Midbrain (tissue), 1 donor: ENCODE measurements around the gene NXF2B.
"Not testable (repeated sequence)": the region's sequence is repeated elsewhere in the genome, so short reads cannot be mapped to it uniquely, and the experiment has no call there.

Source experiments
- DNase-seq: peaks from one replicate; lab custom pipeline; 2025; lab: John Stamatoyannopoulos, UW

Gene NXF2B, protein sequence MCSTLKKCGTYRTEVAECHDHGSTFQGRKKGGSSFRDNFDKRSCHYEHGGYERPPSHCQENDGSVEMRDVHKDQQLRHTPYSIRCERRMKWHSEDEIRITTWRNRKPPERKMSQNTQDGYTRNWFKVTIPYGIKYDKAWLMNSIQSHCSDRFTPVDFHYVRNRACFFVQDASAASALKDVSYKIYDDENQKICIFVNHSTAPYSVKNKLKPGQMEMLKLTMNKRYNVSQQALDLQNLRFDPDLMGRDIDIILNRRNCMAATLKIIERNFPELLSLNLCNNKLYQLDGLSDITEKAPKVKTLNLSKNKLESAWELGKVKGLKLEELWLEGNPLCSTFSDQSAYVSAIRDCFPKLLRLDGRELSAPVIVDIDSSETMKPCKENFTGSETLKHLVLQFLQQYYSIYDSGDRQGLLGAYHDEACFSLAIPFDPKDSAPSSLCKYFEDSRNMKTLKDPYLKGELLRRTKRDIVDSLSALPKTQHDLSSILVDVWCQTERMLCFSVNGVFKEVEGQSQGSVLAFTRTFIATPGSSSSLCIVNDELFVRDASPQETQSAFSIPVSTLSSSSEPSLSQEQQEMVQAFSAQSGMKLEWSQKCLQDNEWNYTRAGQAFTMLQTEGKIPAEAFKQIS

DNA sequence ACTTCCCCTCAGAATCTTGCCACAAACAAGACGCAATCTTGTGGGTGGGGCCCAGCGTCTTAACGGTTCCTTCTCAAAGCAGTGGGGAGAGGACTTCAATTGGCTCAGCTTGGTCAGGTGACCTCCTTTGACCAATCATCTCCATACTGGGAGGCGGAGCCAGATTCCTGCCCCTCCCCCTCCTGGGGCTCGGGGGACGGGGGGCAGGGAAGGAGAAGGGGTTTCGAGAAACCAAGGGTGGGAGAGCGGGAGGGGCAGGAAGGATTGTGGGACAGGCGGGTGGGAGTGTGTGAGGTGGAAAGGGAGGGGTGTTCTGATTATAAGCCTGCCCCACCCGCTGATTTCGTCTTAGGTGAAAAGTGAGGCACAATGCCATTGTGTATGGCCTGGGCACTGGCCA lies at the start of gene NXF2B:
NXF2B (minus strand) TSS at position 101 of the 400 bp plus-strand sequence. CDS start 59,972 bp downstream, outside the sequence.
- DNase-seq = not testable (repeated sequence)

DNA sequence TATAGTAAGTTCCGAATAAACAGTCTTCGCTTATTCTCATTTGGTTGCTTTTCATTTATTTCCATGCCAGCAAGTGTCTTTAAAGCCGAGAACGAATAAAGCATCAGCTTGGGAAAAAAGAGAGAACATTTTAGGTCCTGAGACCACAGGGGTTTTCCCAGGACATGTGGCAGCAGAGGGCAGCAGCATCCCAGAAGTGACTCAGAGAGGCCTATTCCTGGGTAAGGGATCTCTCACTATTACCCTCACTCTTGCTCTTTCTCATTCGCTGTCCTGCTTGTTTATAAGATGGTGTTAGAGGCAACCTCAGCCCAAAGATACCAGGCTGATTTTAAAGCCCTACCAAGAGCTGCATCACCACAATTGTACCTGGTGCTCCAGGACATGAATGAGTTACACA lies 39.0 kb upstream of the NXF2B start:
- not testable (repeated sequence) for DNase-seq

DNA sequence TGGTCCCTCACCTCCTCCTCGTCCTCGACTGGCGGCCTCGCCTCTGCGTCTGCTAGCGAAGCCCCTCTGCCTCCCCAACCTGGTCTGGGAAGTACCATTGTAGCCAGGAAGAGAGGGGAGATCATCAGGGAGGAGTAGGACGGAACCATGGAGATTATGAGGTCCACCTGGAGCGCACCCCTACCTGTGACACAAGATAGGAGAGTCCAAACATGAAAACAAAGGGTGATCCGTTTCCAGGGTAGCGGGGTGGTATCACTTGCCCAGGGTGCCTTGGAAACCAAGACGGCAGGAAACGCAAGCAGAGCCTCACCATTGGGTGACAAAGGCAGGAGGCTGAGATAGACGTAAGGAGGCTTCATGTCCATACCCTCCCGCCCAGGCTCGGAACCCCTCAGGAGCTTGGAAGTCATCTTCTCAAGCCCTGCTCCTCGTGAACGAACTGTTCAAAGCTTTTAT lies 32.0 kb upstream of the NXF2B start, which contains the start of gene TCP11X2:
TCP11X2 (minus strand) TSS at position 51 of the 459 bp plus-strand sequence.
- DNase-seq = not testable (repeated sequence)

DNA sequence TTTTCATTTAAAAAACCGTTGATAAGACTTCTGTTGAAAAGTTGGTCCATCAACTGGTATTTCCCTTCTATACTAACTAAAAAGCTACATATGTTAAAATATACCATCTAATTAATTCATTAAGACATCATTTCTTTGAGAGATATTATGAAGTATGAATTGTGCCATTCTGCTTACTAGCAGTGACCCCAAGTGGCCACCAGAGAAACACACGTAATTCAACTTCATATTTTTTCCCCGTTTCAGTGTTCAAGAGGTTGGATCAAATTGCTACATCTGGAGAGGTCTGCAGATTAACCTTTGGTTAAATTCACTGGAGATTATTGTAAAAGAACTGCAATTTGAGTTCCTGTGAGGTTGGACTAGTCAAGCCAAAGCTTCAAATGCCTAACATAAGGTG lies 30.4 kb upstream of the NXF2B start:
- not testable (repeated sequence) for DNase-seq

DNA sequence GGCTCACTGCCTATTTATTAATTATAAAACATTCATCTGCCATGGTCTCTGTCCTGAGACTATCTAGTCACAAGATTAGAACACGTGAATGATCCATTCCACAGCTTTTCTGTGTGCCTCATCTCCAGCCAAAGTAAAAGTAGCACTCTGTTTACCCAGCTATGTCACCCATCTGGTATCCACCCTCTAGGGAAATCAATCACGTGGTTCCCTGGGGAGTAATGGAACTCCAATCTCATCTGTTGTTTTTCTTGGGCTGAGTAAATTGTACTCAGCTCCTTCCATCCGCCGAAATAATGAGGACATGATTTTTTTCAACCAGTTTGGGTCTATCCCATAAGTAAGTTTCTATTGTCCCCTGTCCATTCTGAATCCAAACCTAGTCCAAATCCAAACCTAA lies 18.8 kb upstream of the NXF2B start:
- not testable (repeated sequence) for DNase-seq

DNA sequence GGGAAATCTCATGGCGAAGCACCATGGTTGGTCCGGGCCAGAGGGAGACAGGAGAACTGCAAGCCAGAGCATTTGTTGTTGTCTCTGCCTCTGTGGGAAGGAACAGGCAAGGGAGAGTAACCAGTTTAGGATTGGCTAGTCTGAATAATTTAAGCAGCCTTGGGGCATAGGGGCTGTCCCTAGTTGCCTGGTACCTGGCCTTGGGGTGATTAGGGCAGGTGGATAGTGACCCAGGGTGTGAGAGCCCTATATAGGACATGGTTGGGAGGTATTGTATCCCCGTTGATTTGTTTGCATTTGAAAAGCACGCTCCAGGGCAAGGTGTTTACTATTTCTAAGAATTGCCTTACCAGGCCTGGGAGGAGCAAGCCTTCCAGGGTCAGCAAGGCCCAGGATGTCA lies 25.3 kb downstream of the NXF2B start:
- DNase-seq = not testable (repeated sequence)

DNA sequence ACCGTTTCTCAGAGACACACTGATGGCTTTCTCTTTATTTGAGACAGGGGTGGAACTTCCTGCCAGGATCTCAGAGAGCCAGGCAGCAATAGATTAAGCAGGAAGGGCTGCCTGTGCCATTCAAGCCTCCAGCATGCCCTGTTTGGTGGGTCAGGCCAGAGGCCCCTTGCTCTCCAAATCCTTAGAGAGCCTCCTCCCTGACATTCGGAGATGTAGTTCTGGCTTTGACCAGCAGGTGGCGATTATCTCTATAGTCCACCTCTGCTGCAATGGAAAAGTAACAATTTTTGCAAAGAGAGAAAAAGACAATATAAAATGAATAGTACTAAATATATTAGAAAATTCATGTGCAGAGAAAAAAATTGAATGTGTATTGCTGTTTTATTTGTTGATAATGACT lies 93.9 kb downstream of the NXF2B start:
- no peak for DNase-seq

DNA sequence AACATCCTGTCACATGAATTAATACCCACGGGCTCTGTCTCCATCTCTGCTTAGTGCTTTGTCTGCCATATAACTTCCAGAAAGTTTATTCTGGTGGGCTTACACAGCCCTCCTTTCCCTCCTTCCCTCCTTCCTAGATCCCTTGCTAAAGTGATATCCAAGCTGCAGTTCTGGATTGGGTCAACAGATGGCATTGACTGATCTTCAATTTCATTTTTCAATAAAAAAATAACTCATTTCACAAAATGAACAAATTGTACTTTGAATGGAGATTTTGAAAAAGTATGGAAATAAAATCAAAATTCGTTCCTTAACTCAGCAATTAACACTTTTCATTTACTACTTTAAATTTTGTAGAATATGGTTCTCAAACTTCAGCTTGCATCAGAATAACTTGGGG lies 97.9 kb downstream of the NXF2B start:
- no peak for DNase-seq

DNA sequence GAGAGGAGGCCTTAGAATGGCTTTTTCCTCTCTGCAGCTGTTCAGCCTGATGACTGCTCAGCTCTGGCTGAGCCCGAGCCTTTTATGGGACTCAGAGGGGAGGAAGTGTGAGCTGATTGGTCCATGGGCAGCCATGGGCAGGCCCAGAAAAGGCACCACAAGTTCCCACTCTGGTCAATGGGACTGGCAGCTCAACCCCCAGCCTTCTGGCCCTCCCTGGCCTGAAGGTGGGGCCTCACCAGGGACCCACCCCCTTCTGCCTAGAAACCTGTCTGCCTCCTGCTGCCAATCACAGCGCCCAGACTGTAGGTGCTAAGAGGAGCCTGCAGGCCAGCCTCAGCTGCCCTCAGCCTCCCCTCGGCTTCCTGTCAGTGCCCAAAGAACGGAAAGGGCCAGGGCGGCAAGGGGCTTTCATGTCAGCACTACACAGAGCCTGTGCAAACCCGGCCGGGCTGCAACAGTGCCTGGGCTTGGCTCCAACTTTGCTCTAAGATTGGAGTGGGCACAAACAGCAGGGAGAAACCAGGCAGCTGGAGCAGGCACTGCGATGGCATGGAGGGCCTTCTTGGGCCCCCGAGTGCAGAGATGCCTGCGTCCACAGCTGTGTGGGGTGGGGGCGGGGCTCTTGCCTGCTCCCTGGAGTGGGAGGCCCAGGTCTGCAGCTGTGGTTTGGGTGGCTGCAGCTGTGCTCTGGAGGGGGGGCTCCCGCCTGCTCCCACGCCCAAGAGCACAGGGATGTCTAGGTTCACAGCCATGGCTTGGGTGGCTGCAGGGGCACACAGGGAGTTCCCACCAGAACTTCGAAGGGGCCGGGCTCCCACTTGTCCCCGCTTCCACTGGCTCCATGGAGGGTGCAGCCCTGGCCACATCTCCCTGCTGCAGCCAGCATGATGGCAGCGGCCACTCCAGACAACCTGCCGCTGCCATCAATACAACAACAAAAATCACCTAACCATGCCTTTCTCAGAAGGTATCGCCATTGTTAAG lies 100.2 kb downstream of the NXF2B start:
- no peak for DNase-seq

DNA sequence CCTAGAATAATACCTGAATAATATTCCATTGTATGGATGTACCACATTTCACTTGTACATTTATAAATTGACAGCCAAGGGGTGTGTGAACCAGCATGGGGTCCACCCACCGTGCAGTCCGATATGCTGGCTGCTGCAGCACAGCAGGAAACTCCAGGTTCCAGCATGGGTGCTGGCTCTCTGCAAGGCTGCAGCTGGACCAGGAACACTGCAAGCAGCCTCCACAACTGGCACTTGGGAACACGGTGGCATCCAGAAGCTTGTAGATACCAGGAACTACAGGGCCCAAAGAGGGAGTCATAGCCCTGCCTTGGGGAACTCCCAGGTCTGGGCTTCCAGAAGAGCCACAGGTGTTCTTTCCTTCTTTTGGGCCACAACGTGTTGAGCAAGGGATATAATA lies 101.6 kb downstream of the NXF2B start:
- DNase-seq = no peak
